HEK293 (cell line): ENCODE measurements around the gene CD9.

ENCODE experiments used
- CTCF ChIA-PET: fragments of 350-600 bp; formaldehyde crosslinking; extraction: SDS; loops from one replicate; lab custom pipeline; 2021; ENCODE audit warnings: antibody characterized with exemption; lab: Yijun Ruan, JAX
- POLR2A ChIA-PET: fragments of 300-600 bp; formaldehyde crosslinking; extraction: SDS; loops from one replicate; lab custom pipeline; 2020; ENCODE audit warnings: antibody characterized with exemption, inconsistent platforms; lab: Yijun Ruan, JAX
- H3K27ac ChIP-seq: fragments of 200-500 bp; sonication (Bioruptor generic); 2 replicates; pipeline ENCODE4 v1.5.1; 2014; ENCODE audit warnings: low read depth, low read length, control low read depth, inconsistent platforms; ENCODE audit errors: extremely low read depth
- H3K36me3 ChIP-seq, 2 experiments: fragments of 200-500 bp in 1 of 2; sonication (Bioruptor generic) in 1 of 2; 1 replicate in 1 of 2; 2 replicates in 1 of 2; pipeline ENCODE4 v1.5.1; 2014 to 2017; ENCODE audit warnings: inconsistent platforms in 2 of 2, low read length in 2 of 2; ENCODE audit not compliant: control insufficient read depth in 2 of 2, insufficient read depth in 1 of 2
- H3K4me1 ChIP-seq: fragments of 200-500 bp; sonication (Bioruptor generic); 2 replicates; pipeline ENCODE4 v1.5.1; 2014; ENCODE audit warnings: mild to moderate bottlenecking, low read length, inconsistent platforms; ENCODE audit not compliant: control insufficient read depth, insufficient read depth
- H3K4me3 ChIP-seq: 2 replicates; pipeline ENCODE4 v1.5.1; 2011; ENCODE audit warnings: low read depth, mild to moderate bottlenecking, control low read depth, low read length, moderate library complexity
- H3K9me3 ChIP-seq: fragments of 200-500 bp; sonication (Bioruptor generic); 2 replicates; pipeline ENCODE4 v1.5.1; 2014; ENCODE audit warnings: low read depth, low read length, inconsistent platforms; ENCODE audit not compliant: control insufficient read depth, insufficient read depth
- GFI1B ChIP-seq: fragments of 450-650 bp; formaldehyde crosslinking; IDR thresholded peaks from 2 replicates; pipeline ENCODE4 v1.5.1; 2016; ENCODE audit warnings: missing biosample characterization, missing genetic modification characterization
- HIC1 ChIP-seq: fragments of 450-650 bp; formaldehyde crosslinking; IDR thresholded peaks from 2 replicates; pipeline ENCODE4 v1.5.1; 2016; ENCODE audit warnings: missing biosample characterization, missing genetic modification characterization
- PATZ1 ChIP-seq: fragments of 450-650 bp; formaldehyde crosslinking; IDR thresholded peaks from 2 replicates; pipeline ENCODE4 v1.5.1; 2016; ENCODE audit warnings: missing biosample characterization, missing genetic modification characterization
- SCRT2 ChIP-seq: fragments of 450-650 bp; formaldehyde crosslinking; IDR thresholded peaks from 2 replicates; pipeline ENCODE4 v1.5.1; 2016; ENCODE audit warnings: missing biosample characterization, missing genetic modification characterization
- ZBTB26 ChIP-seq: fragments of 450-650 bp; formaldehyde crosslinking; optimal IDR thresholded peaks from 2 replicates; pipeline ENCODE3; 2016; ENCODE audit warnings: missing biosample characterization, mild to moderate bottlenecking, missing genetic modification characterization
- ZFP3 ChIP-seq: fragments of 450-650 bp; formaldehyde crosslinking; IDR thresholded peaks from 2 replicates; pipeline ENCODE4 v1.5.1; 2016; ENCODE audit warnings: low read depth, missing biosample characterization, missing genetic modification characterization
- ZIC2 ChIP-seq: fragments of 450-650 bp; formaldehyde crosslinking; IDR thresholded peaks from 2 replicates; pipeline ENCODE4 v1.5.1; 2016; ENCODE audit warnings: missing biosample characterization, missing genetic modification characterization
- ZNF175 ChIP-seq: fragments of 450-650 bp; formaldehyde crosslinking; IDR thresholded peaks from 2 replicates; pipeline ENCODE4 v1.5.1; 2016; ENCODE audit warnings: missing biosample characterization, missing genetic modification characterization
- ZNF335 ChIP-seq: fragments of 450-650 bp; formaldehyde crosslinking; conservative IDR thresholded peaks from 2 replicates; pipeline ENCODE4 v1.5.1; 2016; ENCODE audit warnings: missing biosample characterization, missing genetic modification characterization
- ZNF600 ChIP-seq: fragments of 450-650 bp; formaldehyde crosslinking; IDR thresholded peaks from 2 replicates; pipeline ENCODE4 v1.5.1; 2016; ENCODE audit warnings: missing biosample characterization, missing genetic modification characterization

Gene CD9

GRCh38 chr12:6182279-6182898, 17.8 kb upstream of the CD9 start (continued):
- no peak for TF ChIP-seq HIC1 (tag by site-specific recombination)
- peak; percentile 87 for TF ChIP-seq ZIC2 (tag by site-specific recombination)
- TF ChIP-seq ZNF335 (tag by site-specific recombination) = 0 out of 2 replicates have a peak, but pooled peaks have one; percentile 18
- TF ChIP-seq PATZ1 (tag by site-specific recombination) = 0 out of 2 replicates have a peak, but pooled peaks have one; percentile 17
- 0 out of 2 replicates have a peak, but pooled peaks have one; percentile 56 for TF ChIP-seq SCRT2 (tag by site-specific recombination)

GRCh38 chr12:6183689-6184428, 16.3 kb upstream of the CD9 start:
- POLR2A ChIA-PET = no interaction called here
- CTCF ChIA-PET = interaction anchor here (0.6 to 1.2 kb wide), 2 partner anchors 12 to 116 kb away, joined by 4 to 8 read pairs; no protein-coding TSS in a partner anchor
- Histone ChIP-seq H3K36me3 (no peaks in the 10 kb centered on the region), H3K9me3 (no peaks in the 10 kb centered on the region), H3K4me3 (no peak overlapping the region), H3K4me1 (peaks cover 7% of the 10 kb centered on the region; the same call in 1 of the 2 replicates), H3K27ac (no peak overlapping the region)
- TF ChIP-seq ZNF600 (tag by site-specific recombination) (0 out of 2 replicates have a peak, but pooled peaks have one; percentile 26), GFI1B (tag by site-specific recombination) (no peak), ZBTB26 (no peak)

- CTCF ChIA-PET = interaction anchor here (0.9 kb wide), 1 partner anchor 99 kb away, joined by 5 read pairs; no protein-coding TSS in a partner anchor
- no peak overlapping the region for H3K27ac ChIP-seq
- no peaks in the 10 kb centered on the region for H3K36me3 ChIP-seq
- H3K4me1 ChIP-seq = peaks cover 7% of the 10 kb centered on the region; the same call in 1 of the 2 replicates
- H3K4me3 ChIP-seq = no peak overlapping the region
- no peaks in the 10 kb centered on the region for H3K9me3 ChIP-seq
- TF ChIP-seq ZNF175 (tag by site-specific recombination) = no peak
- TF ChIP-seq ZFP3 (tag by site-specific recombination) = peak; percentile 75
- TF ChIP-seq, all 188 proteins: peak for 1
- POLR2A ChIA-PET = interaction anchor here (0.6 kb wide), 1 partner anchor 80 kb away, joined by 3 read pairs; no protein-coding TSS in a partner anchor
These were observed 14.0 kb upstream of the CD9 start for GRCh38 chr12:6185961-6186827.
